NCI-H2227 (cell line): ENCODE measurements around the gene ASB2.

Experiments
- DNase-seq: peaks from one replicate; lab custom pipeline; 2025; ENCODE audit not compliant: unreplicated experiment; lab: John Stamatoyannopoulos, UW

Gene ASB2

GRCh38 chr14:93981316-93982229 lies 5.2 kb upstream of the ASB2 start:
- no peak for DNase-seq

- DNase-seq: no peak
Measured at GRCh38 chr14:93980456-93981201, 4.3 kb upstream of the ASB2 start.

GRCh38 chr14:93978735-93979134 lies 2.4 kb upstream of the ASB2 start:
- DNase-seq: no peak

GRCh38 chr14:93977790-93978581 lies 1.6 kb upstream of the ASB2 start:
- no peak for DNase-seq

- DNase-seq: no peak
Measured at GRCh38 chr14:93977171-93977570, 801 bp upstream of the ASB2 start.

GRCh38 chr14:93975791-93976476 lies 436 bp downstream of the ASB2 start:
- no peak for DNase-seq

- no peak for DNase-seq
Measured at GRCh38 chr14:93974833-93975232, 1.5 kb downstream of the ASB2 start.

- DNase-seq: no peak
Measured at GRCh38 chr14:93974299-93974698, 2.1 kb downstream of the ASB2 start.

- no peak for DNase-seq
Measured at GRCh38 chr14:93973607-93974006, 2.8 kb downstream of the ASB2 start.

GRCh38 chr14:93972618-93973205 lies 3.7 kb downstream of the ASB2 start:
- no peak for DNase-seq

GRCh38 chr14:93971635-93972027 lies 4.7 kb downstream of the ASB2 start:
- DNase-seq: no peak

- DNase-seq: no peak
Measured at GRCh38 chr14:93970965-93971634, 5.3 kb downstream of the ASB2 start.

GRCh38 chr14:93970585-93970964 lies 5.8 kb downstream of the ASB2 start:
- no peak for DNase-seq

GRCh38 chr14:93969082-93969828 lies 7.1 kb downstream of the ASB2 start:
- no peak for DNase-seq

GRCh38 chr14:93967637-93968250 lies 8.6 kb downstream of the ASB2 start:
- no peak for DNase-seq

GRCh38 chr14:93965946-93966474 lies 10.4 kb downstream of the ASB2 start:
- DNase-seq: no peak

- DNase-seq: no peak
Measured at GRCh38 chr14:93965287-93965821, 11.0 kb downstream of the ASB2 start.

GRCh38 chr14:93964820-93965286 lies 11.5 kb downstream of the ASB2 start:
- DNase-seq: no peak
